BE2C (cell line): ENCODE results near the gene FAM83C.

Source experiments
- DNase-seq: peaks from one replicate; pipeline ENCODE4 v3.0.0-alpha.2; 2020
- H3K27me3 ChIP-seq: fragments of 250-450 bp; sonication (Bioruptor Pico); 2 replicates; pipeline ENCODE4 v1.5.1; 2020; ENCODE audit warnings: mild to moderate bottlenecking
- H3K36me3 ChIP-seq: fragments of 250-450 bp; sonication (Bioruptor Pico); 2 replicates; pipeline ENCODE4 v1.5.1; 2020; ENCODE audit warnings: mild to moderate bottlenecking
- H3K4me1 ChIP-seq: fragments of 250-450 bp; sonication (Bioruptor Pico); 2 replicates; pipeline ENCODE4 v1.5.1; 2020
- H3K4me3 ChIP-seq: 2 replicates; pipeline ENCODE4 v1.5.1; 2011; ENCODE audit warnings: low read depth, low read length
- H3K9me3 ChIP-seq: fragments of 250-450 bp; sonication (Bioruptor Pico); 2 replicates; pipeline ENCODE4 v1.5.1; 2020
- CTCF ChIP-seq: IDR thresholded peaks from 2 replicates; pipeline ENCODE4 v1.5.1; 2012; ENCODE audit warnings: mild to moderate bottlenecking, low read depth, low read length

Gene FAM83C

GRCh38 chr20:35275741-35276251 is 16.4 kb downstream of the FAM83C start:
- H3K27me3 ChIP-seq: no peaks in the 10 kb centered on the region
- no peak for TF ChIP-seq CTCF
- no peak overlapping the region for H3K4me3 ChIP-seq
- DNase-seq: no peak
- no peaks in the 10 kb centered on the region for H3K4me1 ChIP-seq
- H3K36me3 ChIP-seq: peaks cover 26% of the 10 kb centered on the region
- H3K9me3 ChIP-seq: no peaks in the 10 kb centered on the region

DNA sequence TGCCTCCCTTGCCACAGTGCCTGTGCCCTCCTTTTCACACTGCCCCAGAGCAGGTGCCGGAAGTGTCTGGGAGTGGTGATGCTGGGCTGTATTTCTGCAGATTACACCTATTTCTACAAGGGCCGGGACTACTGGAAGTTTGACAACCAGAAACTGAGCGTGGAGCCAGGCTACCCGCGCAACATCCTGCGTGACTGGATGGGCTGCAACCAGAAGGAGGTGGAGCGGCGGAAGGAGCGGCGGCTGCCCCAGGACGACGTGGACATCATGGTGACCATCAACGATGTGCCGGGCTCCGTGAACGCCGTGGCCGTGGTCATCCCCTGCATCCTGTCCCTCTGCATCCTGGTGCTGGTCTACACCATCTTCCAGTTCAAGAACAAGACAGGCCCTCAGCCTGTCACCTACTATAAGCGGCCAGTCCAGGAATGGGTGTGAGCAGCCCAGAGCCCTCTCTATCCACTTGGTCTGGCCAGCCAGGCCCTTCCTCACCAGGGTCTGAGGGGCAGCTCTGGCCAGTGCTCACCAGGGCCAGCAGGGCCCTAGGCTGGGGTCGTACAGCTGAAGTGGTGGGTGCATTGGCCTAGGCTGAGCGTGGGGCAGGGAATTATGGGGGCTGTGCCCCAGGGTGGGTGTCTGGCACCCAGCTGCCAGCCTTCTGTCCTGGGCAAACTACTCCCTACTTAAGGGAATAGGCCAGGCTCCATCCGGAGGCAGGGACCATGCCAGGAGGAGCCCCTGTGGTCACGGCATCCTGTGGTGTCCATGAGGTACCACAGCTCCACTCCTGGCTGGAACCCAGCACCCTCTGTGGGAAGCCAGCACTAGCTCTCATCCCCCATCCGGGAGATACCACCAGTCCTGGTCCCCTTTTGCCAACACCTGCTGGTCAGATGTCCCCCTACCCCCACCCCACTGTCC is 17.8 kb downstream of the FAM83C start:
- no peak for DNase-seq
- no peak for TF ChIP-seq CTCF
- peaks cover 13% of the 10 kb centered on the region for H3K36me3 ChIP-seq
- H3K4me1 ChIP-seq: no peaks in the 10 kb centered on the region
- no peaks in the 10 kb centered on the region for H3K9me3 ChIP-seq
- H3K4me3 ChIP-seq: no peak overlapping the region
- H3K27me3 ChIP-seq: no peaks in the 10 kb centered on the region

DNA sequence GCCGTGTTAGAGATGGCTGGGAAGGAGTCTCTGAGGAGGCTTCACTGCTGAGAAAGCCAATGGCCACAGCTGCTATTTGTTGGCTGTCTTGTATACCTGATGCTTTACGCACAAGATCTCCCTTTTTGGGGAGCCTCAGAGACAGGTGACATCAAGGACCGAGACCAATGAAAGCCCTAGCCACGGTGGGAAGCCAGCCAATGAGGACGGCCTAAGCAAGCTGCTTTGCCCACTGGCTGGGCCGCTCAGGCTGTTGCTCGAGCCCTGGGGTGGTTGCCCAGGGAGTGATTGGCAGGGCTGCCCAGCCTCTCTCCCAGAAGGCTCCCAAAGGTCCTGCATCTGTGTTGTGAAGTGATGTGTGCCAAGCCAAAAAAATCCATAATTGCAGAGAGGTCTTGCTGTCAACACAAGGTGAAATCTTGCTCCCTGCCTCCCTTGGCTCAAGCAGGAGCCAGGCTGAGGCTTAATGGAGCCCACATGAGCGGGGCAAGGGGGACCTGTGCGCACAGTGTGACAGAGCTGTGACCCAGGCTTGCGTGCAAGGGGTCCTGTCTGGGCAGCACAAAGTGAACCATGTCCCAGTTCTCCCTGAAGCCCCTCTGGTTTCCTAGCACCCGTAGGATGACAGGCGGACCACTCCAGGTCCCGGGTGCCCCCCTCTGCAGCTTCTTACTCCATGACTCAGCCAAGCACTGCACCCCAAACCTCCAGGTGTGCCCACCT is 18.6 kb downstream of the FAM83C start:
- TF ChIP-seq CTCF: no peak
- no peaks in the 10 kb centered on the region for H3K4me1 ChIP-seq
- H3K4me3 ChIP-seq: no peak overlapping the region
- H3K9me3 ChIP-seq: no peaks in the 10 kb centered on the region
- H3K36me3 ChIP-seq: peaks cover 5% of the 10 kb centered on the region
- no peak for DNase-seq
- H3K27me3 ChIP-seq: no peaks in the 10 kb centered on the region

- no peak for DNase-seq
- no peaks in the 10 kb centered on the region for H3K27me3 ChIP-seq
- no peak overlapping the region for H3K4me3 ChIP-seq
- no peaks in the 10 kb centered on the region for H3K36me3 ChIP-seq
- H3K9me3 ChIP-seq: no peaks in the 10 kb centered on the region
- no peak for TF ChIP-seq CTCF
- H3K4me1 ChIP-seq: no peaks in the 10 kb centered on the region
Observed at GRCh38 chr20:35271904-35272303, 20.3 kb downstream of the FAM83C start.

- no peak for DNase-seq
- H3K4me3 ChIP-seq: no peak overlapping the region
- H3K27me3 ChIP-seq: no peaks in the 10 kb centered on the region
- no peak for TF ChIP-seq CTCF
- H3K36me3 ChIP-seq: no peaks in the 10 kb centered on the region
- no peaks in the 10 kb centered on the region for H3K4me1 ChIP-seq
- no peaks in the 10 kb centered on the region for H3K9me3 ChIP-seq
Observed at GRCh38 chr20:35271073-35271882, 20.9 kb downstream of the FAM83C start.
